Osteoblast (primary cell): Measurements from ENCODE around the gene LDB3. TPM values are rescaled to one million over a fixed set of nuclear protein-coding genes. Genes with fewer than 3 reads are reported as not detected.

Source experiments
- DNase-seq: peaks from one replicate; pipeline ENCODE4 v3.0.0; 2011; ENCODE audit warnings: low spot score, mixed read lengths; ENCODE audit not compliant: insufficient read length; ENCODE audit errors: missing footprints
- H2AFZ ChIP-seq: 2 replicates; pipeline ENCODE4 v1.6.0; 2011; ENCODE audit warnings: mild to moderate bottlenecking, low read length
- H3K27ac ChIP-seq: 2 replicates; pipeline ENCODE4 v1.5.1; 2011; ENCODE audit warnings: mild to moderate bottlenecking, low read depth, low read length, moderate library complexity
- H3K27me3 ChIP-seq: 2 replicates; pipeline ENCODE4 v1.6.0; 2012; ENCODE audit warnings: mild to moderate bottlenecking, control low read depth, inconsistent platforms, low read length, moderate library complexity; ENCODE audit not compliant: insufficient read depth
- H3K36me3 ChIP-seq: 2 replicates; pipeline ENCODE4 v1.5.1; 2011; ENCODE audit warnings: mild to moderate bottlenecking, low read length, control low read depth, moderate library complexity; ENCODE audit not compliant: insufficient read depth
- H3K4me1 ChIP-seq: 2 replicates; pipeline ENCODE4 v1.5.1; 2011; ENCODE audit warnings: mild to moderate bottlenecking, low read length, control low read depth, moderate library complexity; ENCODE audit not compliant: insufficient read depth
- H3K4me2 ChIP-seq: 2 replicates; pipeline ENCODE4 v1.6.0; 2011; ENCODE audit warnings: mild to moderate bottlenecking, low read length; ENCODE audit not compliant: insufficient read depth
- H3K4me3 ChIP-seq: fragments of 200-600 bp; sonication (generic); 3 replicates; pipeline ENCODE4 v1.5.1; 2012; ENCODE audit warnings: mild to moderate bottlenecking, low read length, inconsistent platforms; ENCODE audit not compliant: insufficient read depth
- H3K79me2 ChIP-seq: 2 replicates; pipeline ENCODE4 v1.6.0; 2012; ENCODE audit warnings: mild to moderate bottlenecking, low read length, control low read depth, inconsistent platforms; ENCODE audit not compliant: insufficient read depth
- H3K9me3 ChIP-seq: 2 replicates; pipeline ENCODE4 v1.5.1; 2011; ENCODE audit warnings: low read depth, low read length, control low read depth
- H4K20me1 ChIP-seq: 2 replicates; pipeline ENCODE4 v1.6.0; 2012; ENCODE audit warnings: mild to moderate bottlenecking, low read length, control low read depth; ENCODE audit not compliant: insufficient read depth
- CTCF ChIP-seq: IDR thresholded peaks from 2 replicates; pipeline ENCODE4 v1.5.1; 2011; ENCODE audit warnings: mild to moderate bottlenecking, low read depth, low read length, moderate library complexity; ENCODE audit errors: extremely low read depth
- total RNA-seq: library from RNA; depleted of rRNA; stranded (reverse); fragments of >200 nt; gene quantifications from 2 replicates; pipeline ENCODE4 v1.2.3, GENCODE V29; 2012

Gene LDB3
- total RNA-seq, 1 donor = under 0.01 TPM

GRCh38 chr10:86779220-86780017 lies 111.1 kb downstream of the LDB3 start:
- peaks cover 6% of the 10 kb centered on the region for H3K4me1 ChIP-seq
- peaks cover 96% of the 10 kb centered on the region for H3K79me2 ChIP-seq
- no peaks in the 10 kb centered on the region for H3K9me3 ChIP-seq
- no peak overlapping the region for H3K4me2 ChIP-seq
- H4K20me1 ChIP-seq = peaks cover 56% of the 10 kb centered on the region
- no peak overlapping the region for H2AFZ ChIP-seq
- no peak for TF ChIP-seq CTCF
- no peak overlapping the region for H3K27ac ChIP-seq
- H3K4me3 ChIP-seq = no peak overlapping the region
- no peaks in the 10 kb centered on the region for H3K27me3 ChIP-seq
- H3K36me3 ChIP-seq = no peaks in the 10 kb centered on the region
- DNase-seq = no peak

- no peaks in the 10 kb centered on the region for H3K27me3 ChIP-seq
- DNase-seq = no peak
- no peak overlapping the region for H3K27ac ChIP-seq
- peaks cover 96% of the 10 kb centered on the region for H3K79me2 ChIP-seq
- no peak overlapping the region for H3K4me3 ChIP-seq
- peaks cover 16% of the 10 kb centered on the region for H3K4me1 ChIP-seq
- no peaks in the 10 kb centered on the region for H3K36me3 ChIP-seq
- H4K20me1 ChIP-seq = peaks cover 49% of the 10 kb centered on the region
- no peak overlapping the region for H2AFZ ChIP-seq
- no peak overlapping the region for H3K4me2 ChIP-seq
- TF ChIP-seq CTCF = no peak
- H3K9me3 ChIP-seq = no peaks in the 10 kb centered on the region
Measured at GRCh38 chr10:86782701-86783418, 114.5 kb downstream of the LDB3 start.

- H3K4me1 ChIP-seq = peaks cover 16% of the 10 kb centered on the region
- no peak for DNase-seq
- no peak overlapping the region for H3K27ac ChIP-seq
- no peaks in the 10 kb centered on the region for H3K9me3 ChIP-seq
- TF ChIP-seq CTCF = no peak
- H3K4me3 ChIP-seq = no peak overlapping the region
- peaks cover 91% of the 10 kb centered on the region for H3K79me2 ChIP-seq
- no peak overlapping the region for H2AFZ ChIP-seq
- H3K27me3 ChIP-seq = no peaks in the 10 kb centered on the region
- H3K36me3 ChIP-seq = no peaks in the 10 kb centered on the region
- no peak overlapping the region for H3K4me2 ChIP-seq
- peaks cover 39% of the 10 kb centered on the region for H4K20me1 ChIP-seq
Measured at GRCh38 chr10:86785037-86785436, 116.7 kb downstream of the LDB3 start.

Other genes starting within 250 kb of the LDB3 start
- 40.2 and 46.0 TPM in 2 replicates for gene WAPL, start 146.7 kb upstream of the LDB3 start, total RNA-seq
- gene OPN4, start 14.0 kb upstream of the LDB3 start, total RNA-seq = not detected in 2 replicates
- gene BMPR1A, start 88.1 kb downstream of the LDB3 start, total RNA-seq = 71.7 and 73.7 TPM in 2 replicates